Measurements from ENCODE around the gene WWC2.

WWC2 gene

GRCh38 chr4:183360161-183360919 lies 261.3 kb downstream of the WWC2 start:
- peak; percentile 76 for DNase-seq

- no peak for DNase-seq
Observed at GRCh38 chr4:183362036-183362435, 263.0 kb downstream of the WWC2 start.

- DNase-seq = peak; percentile 34
Observed at GRCh38 chr4:183362916-183363542, 264.0 kb downstream of the WWC2 start.

- DNase-seq = no peak
Observed at GRCh38 chr4:183364025-183364424, 265.0 kb downstream of the WWC2 start.

- peak; percentile 16 for DNase-seq
Observed at GRCh38 chr4:183366206-183366835, 267.3 kb downstream of the WWC2 start.

- DNase-seq = no peak
Observed at GRCh38 chr4:183369073-183369472, 270.0 kb downstream of the WWC2 start.
